A549 (cell line): ENCODE measurements around the gene VAPB. TPM values are rescaled to one million over a fixed set of nuclear protein-coding genes. Genes with fewer than 3 reads are reported as not detected.
A peak's percentile ranks its signal among the peaks of the same experiment; 100 is the strongest.

Experiments
- ATAC-seq, 2 experiments: fragments of 200-7000 bp in 1 of 2; fragments of >200 bp in 1 of 2; cut with Nextera tagmentation in 1 of 2; cut with Tn5 transposase in 1 of 2; 3 replicates each; pipeline versions ENCODE4 v1.8.0 to v1.9.1; 2018 to 2020; ENCODE audit warnings: mild to moderate bottlenecking in 1 of 2, moderate library complexity in 1 of 2
- CTCF ChIA-PET: fragments of 300-600 bp; sonication (Branson Sonifier 250); formaldehyde crosslinking; extraction: SDS; loops from one replicate; lab custom pipeline; 2021; ENCODE audit warnings: antibody characterized with exemption, inconsistent platforms; lab: Yijun Ruan, JAX
- POLR2A ChIA-PET: fragments of 350-600 bp; formaldehyde crosslinking; extraction: SDS; loops from one replicate; lab custom pipeline; 2021; ENCODE audit warnings: antibody characterized with exemption, inconsistent platforms; lab: Yijun Ruan, JAX
- DNase-seq, 2 experiments: peaks; one replicate each; pipeline versions ENCODE4 v3.0.0 to v3.0.0-alpha.2; 2011 to 2016; ENCODE audit warnings: low read depth in 1 of 2, low spot score in 1 of 2
- FAIRE-seq: peaks from 2 replicates; lab custom pipeline; 2011; peaks lifted over from hg19 to GRCh38; lab: Jason Lieb, UNC
- H3K27ac ChIP-seq, 2 experiments: fragments of >200 bp; sonication (Bioruptor Twin); formaldehyde crosslinking; 3 replicates each; pipeline ENCODE4 v1.5.1; 2016 to 2017
- H3K4me1 ChIP-seq: fragments of >200 bp; sonication (Bioruptor Twin); formaldehyde crosslinking; 3 replicates; pipeline ENCODE4 v1.6.1; 2016
- H3K4me2 ChIP-seq: fragments of >200 bp; sonication (Bioruptor Twin); formaldehyde crosslinking; 3 replicates; pipeline ENCODE4 v1.6.1; 2016
- H3K4me3 ChIP-seq: fragments of >200 bp; sonication (Bioruptor Twin); formaldehyde crosslinking; 3 replicates; pipeline ENCODE4 v1.5.1; 2016
- H3K9me3 ChIP-seq: fragments of >200 bp; sonication (Bioruptor Twin); formaldehyde crosslinking; 3 replicates; pipeline ENCODE4 v1.6.1; 2016
- BCL3 ChIP-seq: fragments of >200 bp; sonication (Bioruptor Twin); formaldehyde crosslinking; IDR thresholded peaks from 3 replicates; pipeline ENCODE4 v1.6.1; 2016
- BHLHE40 ChIP-seq: IDR thresholded peaks from 2 replicates; pipeline ENCODE4 v1.6.1; 2012; ENCODE audit warnings: low read depth, low read length, inconsistent platforms
- CEBPB ChIP-seq, 2 experiments: fragments of >200 bp in 1 of 2; sonication (Bioruptor Twin) in 1 of 2; formaldehyde crosslinking in 1 of 2; IDR thresholded peaks; 2 replicates each; pipeline ENCODE4 v1.6.1; 2012 to 2016
- CHD2 ChIP-seq: fragments of 150-350 bp; IDR thresholded peaks from 2 replicates; pipeline ENCODE4 v1.6.1; 2014; ENCODE audit warnings: low read length; ENCODE audit not compliant: partially characterized antibody
- CHD4 ChIP-seq: fragments of 200-600 bp; sonication (generic); IDR thresholded peaks from 2 replicates; pipeline ENCODE4 v1.6.1; 2016; ENCODE audit warnings: antibody characterized with exemption, mild to moderate bottlenecking, borderline replicate concordance
- CTCF ChIP-seq: fragments of >200 bp; sonication (Bioruptor Twin); formaldehyde crosslinking; IDR thresholded peaks from 3 replicates; pipeline ENCODE4 v1.5.1; 2016
- E2F6 ChIP-seq: IDR thresholded peaks from 2 replicates; pipeline ENCODE4 v1.6.1; 2012; ENCODE audit warnings: low read depth, borderline replicate concordance
- EHF ChIP-seq: fragments of 250-450 bp; sonication (Bioruptor Pico); IDR thresholded peaks from 2 replicates; pipeline ENCODE4 v1.5.0; 2020; ENCODE audit warnings: mild to moderate bottlenecking
- EP300 ChIP-seq, 2 experiments: fragments of >200 bp; sonication (Bioruptor Twin); formaldehyde crosslinking; IDR thresholded peaks; 2 replicates in 1 of 2; 3 replicates in 1 of 2; pipeline ENCODE4 v1.6.1; 2016 to 2017
- FOSL2 ChIP-seq, 2 experiments: fragments of 450-650 bp in 1 of 2; fragments of >200 bp in 1 of 2; sonication (Bioruptor Twin) in 1 of 2; formaldehyde crosslinking; IDR thresholded peaks; 2 replicates each; pipeline versions ENCODE4 v1.5.0 to v1.6.1; 2016 to 2020; ENCODE audit warnings: mild to moderate bottlenecking in 1 of 2, moderate library complexity in 1 of 2
- FOXS1 ChIP-seq: fragments of 250-450 bp; sonication (Bioruptor Pico); IDR thresholded peaks from 2 replicates; pipeline ENCODE4 v1.5.0; 2020; ENCODE audit warnings: mild to moderate bottlenecking, moderate library complexity
- HES2 ChIP-seq: fragments of >200 bp; sonication (Bioruptor Twin); formaldehyde crosslinking; IDR thresholded peaks from 2 replicates; pipeline ENCODE4 v1.6.1; 2016
- HOXA7 ChIP-seq: fragments of 250-450 bp; sonication (Bioruptor Pico); IDR thresholded peaks from 2 replicates; pipeline ENCODE4 v1.5.0; 2020; ENCODE audit warnings: mild to moderate bottlenecking, moderate library complexity
- HOXB13 ChIP-seq: fragments of 250-450 bp; sonication (Bioruptor Pico); IDR thresholded peaks from 2 replicates; pipeline ENCODE4 v1.5.0; 2020; ENCODE audit warnings: low read depth, mild to moderate bottlenecking, moderate library complexity
- HOXB5 ChIP-seq: fragments of 250-450 bp; sonication (Bioruptor Pico); IDR thresholded peaks from 2 replicates; pipeline ENCODE4 v1.5.0; 2020; ENCODE audit warnings: mild to moderate bottlenecking, moderate library complexity
- KDM5A ChIP-seq: fragments of 200-600 bp; sonication (generic); IDR thresholded peaks from 2 replicates; pipeline ENCODE4 v1.6.1; 2016; ENCODE audit warnings: antibody characterized with exemption, mild to moderate bottlenecking
- MAX ChIP-seq: IDR thresholded peaks from 2 replicates; pipeline ENCODE4 v1.6.1; 2012
- NFE2L2 ChIP-seq: fragments of 150-350 bp; conservative IDR thresholded peaks from 2 replicates; pipeline ENCODE4 v1.6.1; 2014; ENCODE audit warnings: low read length
- NPAS2 ChIP-seq: fragments of 250-450 bp; sonication (Bioruptor Pico); IDR thresholded peaks from 2 replicates; pipeline ENCODE4 v1.8.0; 2022; ENCODE audit warnings: mild to moderate bottlenecking, moderate library complexity, borderline replicate concordance
- NR3C1 ChIP-seq: fragments of >200 bp; sonication (Bioruptor Twin); formaldehyde crosslinking; IDR thresholded peaks from 3 replicates; pipeline ENCODE4 v1.6.1; 2017
- PHF8 ChIP-seq: fragments of 200-600 bp; sonication (generic); IDR thresholded peaks from 2 replicates; pipeline ENCODE4 v1.6.1; 2016; ENCODE audit warnings: low read depth, mild to moderate bottlenecking, antibody characterized with exemption, moderate library complexity, borderline replicate concordance
- RCOR1 ChIP-seq: fragments of 150-350 bp; IDR thresholded peaks from 2 replicates; pipeline ENCODE4 v1.6.1; 2014; ENCODE audit warnings: antibody characterized with exemption, low read length, low read depth
- RFX5 ChIP-seq: fragments of 450-650 bp; IDR thresholded peaks from 2 replicates; pipeline ENCODE4 v1.7.1; 2014; ENCODE audit warnings: antibody characterized with exemption, mild to moderate bottlenecking, moderate library complexity
- SREBF2 ChIP-seq: fragments of 450-650 bp; IDR thresholded peaks from 2 replicates; pipeline ENCODE4 v1.6.1; 2014; ENCODE audit warnings: mild to moderate bottlenecking, moderate library complexity
- TP53 ChIP-seq: fragments of 250-450 bp; sonication (Bioruptor Pico); IDR thresholded peaks from 2 replicates; pipeline ENCODE4 v1.5.0; 2021; ENCODE audit warnings: mild to moderate bottlenecking, moderate library complexity
- WGBS: methylation state at CpG from one replicate; pipeline ENCODE4 v1.1.6; 2017; ENCODE audit errors: missing lambda C conversion rate; 5-methylcytosine and 5-hydroxymethylcytosine counted together
- polyA plus RNA-seq, 4 experiments: library from polyadenylated mRNA; depleted of rRNA in 3 of 4; stranded (reverse); fragments of >200 nt; fragmentation: RNase III in 1 of 4; extraction: RNeasy Plus Mini Kit Qiagen cat#74134 plus additional on column Dnase treatment in 1 of 4; gene quantifications; 2 replicates in 3 of 4; 3 replicates in 1 of 4; pipeline ENCODE4 v1.2.3, GENCODE V29; 2011 to 2017

The VAPB gene
- polyA plus RNA-seq, 2 of the 4 experiments (the other 2 are of a cell fraction) = 43.8 to 44.0 TPM

- H3K4me2 ChIP-seq = no peak overlapping the region
- CTCF ChIA-PET = interaction anchor here (0.9 kb wide), 1 partner anchor 180 kb away, joined by 3 read pairs; the partner anchor contains the start of gene STX16
- 76% methylated on average over 11 of the region's 26 CpGs for WGBS
- peaks cover 1% of the 10 kb centered on the region; the same call in 1 of the 3 replicates for H3K9me3 ChIP-seq
- H3K27ac ChIP-seq = no peak overlapping the region
- ATAC-seq (peak in 1 of 2 experiments; percentile 25; a peak in 2 of 6 replicates), FAIRE-seq (no peak), DNase-seq (no peak)
- TF ChIP-seq CEBPB (IDR thresholded peaks at IDR 0.05) (no peak), PHF8 (no peak), NPAS2 (CRISPR knock-in tag) (no peak), E2F6 (no peak)
- no peak overlapping the region for H3K4me3 ChIP-seq
- POLR2A ChIA-PET = no interaction called here
- H3K4me1 ChIP-seq = no peaks in the 10 kb centered on the region
Observed at GRCh38 chr20:58471193-58472164, 82.5 kb downstream of the VAPB start.

GRCh38 chr20:58472273-58473018 lies 83.4 kb downstream of the VAPB start:
- Histone ChIP-seq H3K9me3 (peaks cover 8% of the 10 kb centered on the region; the same call in 1 of the 3 replicates), H3K27ac (no peak overlapping the region), H3K4me3 (no peak overlapping the region), H3K4me2 (no peak overlapping the region), H3K4me1 (no peaks in the 10 kb centered on the region)
- FAIRE-seq (no peak), ATAC-seq (no peak), DNase-seq (no peak)
- POLR2A ChIA-PET = no interaction called here
- 76% methylated on average over 18 of the region's 20 CpGs for WGBS
- no peak for TF ChIP-seq FOSL2 (IDR thresholded peaks at IDR 0.05)
- TF ChIP-seq FOSL2 (CRISPR knock-in tag; IDR thresholded peaks at IDR 0.05) = no peak
- TF ChIP-seq EHF (CRISPR knock-in tag) = no peak
- no peak for TF ChIP-seq NR3C1
- TF ChIP-seq RCOR1 = no peak
- no peak for TF ChIP-seq HES2
- TF ChIP-seq RFX5 = no peak
- TF ChIP-seq MAX = no peak
- CTCF ChIA-PET = interaction anchor here (0.6 to 1.1 kb wide), 3 partner anchors 9 to 14 kb away, joined by 3 read pairs; no protein-coding TSS in a partner anchor

GRCh38 chr20:58473453-58474425 lies 84.7 kb downstream of the VAPB start:
- CTCF ChIA-PET = no interaction called here
- ATAC-seq (no peak), FAIRE-seq (no peak), DNase-seq (no peak)
- POLR2A ChIA-PET = no interaction called here
- Histone ChIP-seq H3K9me3 (peaks cover 21% of the 10 kb centered on the region; the same call in 2 of the 3 replicates), H3K4me3 (no peak overlapping the region), H3K4me2 (no peak overlapping the region), H3K27ac (no peak overlapping the region), H3K4me1 (no peaks in the 10 kb centered on the region)
- 75% methylated on average over 13 of the region's 13 CpGs for WGBS
- TF ChIP-seq BHLHE40 (no peak), CHD2 (no peak), NFE2L2 (no peak), TP53 (CRISPR knock-in tag) (no peak), KDM5A (no peak), HOXA7 (CRISPR knock-in tag) (no peak), FOXS1 (CRISPR knock-in tag) (no peak), HOXB13 (CRISPR knock-in tag) (no peak), CTCF (no peak), SREBF2 (no peak), BCL3 (no peak), EP300 (IDR thresholded peaks at IDR 0.05) (no peak), CHD4 (no peak), HOXB5 (CRISPR knock-in tag) (no peak)
